ENCODE measurements around the gene POLR3A.
"Not testable (repeated sequence)": the region's sequence is repeated elsewhere in the genome, so short reads cannot be mapped to it uniquely, and the experiment has no call there.

POLR3A gene

GRCh38 chr10:78069151-78069550 lies 39.8 kb upstream of the POLR3A start:
- TF ChIP-seq CTCF (IDR thresholded peaks at IDR 0.05; ENCODE audit: insufficient read depth, missing control alignments): no peak
- FAIRE-seq (no peak), DNase-seq (ENCODE audit: insufficient read length, low spot score) (no peak)

- no peak for DNase-seq (ENCODE audit: insufficient read length, low spot score)
- TF ChIP-seq CTCF (IDR thresholded peaks at IDR 0.05; ENCODE audit: insufficient read depth, missing control alignments): no peak
- FAIRE-seq: no peak
These were observed 37.6 kb upstream of the POLR3A start for GRCh38 chr10:78066728-78067430.

GRCh38 chr10:78066012-78066411 lies 36.7 kb upstream of the POLR3A start:
- no peak for TF ChIP-seq CTCF (IDR thresholded peaks at IDR 0.05; ENCODE audit: insufficient read depth, missing control alignments)
- FAIRE-seq (no peak), DNase-seq (ENCODE audit: insufficient read length, low spot score) (no peak)

- no peak for TF ChIP-seq CTCF (IDR thresholded peaks at IDR 0.05; ENCODE audit: insufficient read depth, missing control alignments)
- FAIRE-seq (no peak), DNase-seq (ENCODE audit: insufficient read length, low spot score) (no peak)
These were observed 36.3 kb upstream of the POLR3A start for GRCh38 chr10:78065611-78066010.

- FAIRE-seq; DNase-seq (ENCODE audit: insufficient read length, low spot score): not testable (repeated sequence)
These were observed 35.6 kb upstream of the POLR3A start for GRCh38 chr10:78064919-78065318.

GRCh38 chr10:78063236-78063635 lies 33.9 kb upstream of the POLR3A start:
- FAIRE-seq: no peak
- no peak for TF ChIP-seq CTCF (IDR thresholded peaks at IDR 0.05; ENCODE audit: insufficient read depth, missing control alignments)
- DNase-seq (ENCODE audit: insufficient read length, low spot score): no peak

GRCh38 chr10:78062296-78062695 lies 33.0 kb upstream of the POLR3A start:
- no peak for DNase-seq (ENCODE audit: insufficient read length, low spot score)
- FAIRE-seq: no peak
- TF ChIP-seq CTCF (IDR thresholded peaks at IDR 0.05; ENCODE audit: insufficient read depth, missing control alignments): no peak
